GM12878 (cell line): ENCODE results near the gene DNAAF5. TPM values are rescaled to one million over a fixed set of nuclear protein-coding genes. Genes with fewer than 3 reads are reported as not detected.

Experiments used
- ATAC-seq: fragments of 200-7000 bp; cut with Tn5 transposase; 3 replicates; pipeline ENCODE4 v1.9.1; 2020; ENCODE audit warnings: mild to moderate bottlenecking, moderate library complexity
- BruUV-seq: library from RNA; stranded (reverse); fragments of 400-500 nt; replicated peaks from 2 replicates; lab custom pipeline; 2021; lab: Mats Ljungman, UMichigan
- CTCF ChIA-PET: fragments of 300-600 bp; sonication (Branson Sonifier 250); formaldehyde crosslinking; extraction: SDS; loops from one replicate; lab custom pipeline; 2021; ENCODE audit warnings: inconsistent platforms; lab: Yijun Ruan, JAX
- POLR2A ChIA-PET: fragments of 350-600 bp; formaldehyde crosslinking; extraction: SDS; loops from one replicate; lab custom pipeline; 2021; ENCODE audit warnings: inconsistent platforms; lab: Charles Lee
- RAD21 ChIA-PET: fragments of 300-600 bp; sonication (Branson Sonifier 250); formaldehyde crosslinking; loops from one replicate; lab custom pipeline; 2023; ENCODE audit warnings: antibody characterized with exemption; ENCODE audit not compliant: unreplicated experiment; lab: Charles Lee
- SMC1A ChIA-PET: fragments of 300-600 bp; sonication (Branson Sonifier 250); formaldehyde crosslinking; loops from one replicate; lab custom pipeline; 2023; ENCODE audit not compliant: unreplicated experiment, uncharacterized antibody; lab: Charles Lee
- DNase-seq: peaks from one replicate; pipeline ENCODE4 v3.0.0-alpha.2; 2011; ENCODE audit warnings: low read depth, low spot score
- FAIRE-seq: peaks from 3 replicates; lab custom pipeline; 2011; peaks lifted over from hg19 to GRCh38; lab: Jason Lieb, UNC
- H2AFZ ChIP-seq: 2 replicates; pipeline ENCODE4 v1.6.0; 2011; ENCODE audit warnings: low read depth, low read length, control low read depth; ENCODE audit not compliant: control insufficient read depth
- H3K27ac ChIP-seq: 2 replicates; pipeline ENCODE4 v1.5.1; 2011; ENCODE audit warnings: control low read depth; ENCODE audit not compliant: control insufficient read depth, insufficient read depth
- H3K27me3 ChIP-seq, 2 experiments: replicated peaks in 1 of 2; 2 replicates each; pipeline versions ENCODE4 v1.6.0 to v1.6.1; 2011; ENCODE audit warnings: low read length in 1 of 2; ENCODE audit not compliant: control insufficient read depth in 2 of 2, insufficient read depth in 2 of 2
- H3K36me3 ChIP-seq, 2 experiments: 2 replicates each; pipeline ENCODE4 v1.5.1; 2011; ENCODE audit warnings: low read length in 1 of 2; ENCODE audit not compliant: control insufficient read depth in 2 of 2, insufficient read depth in 2 of 2
- H3K4me1 ChIP-seq: 2 replicates; pipeline ENCODE4 v1.6.1; 2011; ENCODE audit warnings: mild to moderate bottlenecking, low read length, moderate library complexity, mixed read lengths; ENCODE audit not compliant: control insufficient read depth, insufficient read depth
- H3K4me2 ChIP-seq: 2 replicates; pipeline ENCODE4 v1.6.0; 2011; ENCODE audit warnings: control low read depth; ENCODE audit not compliant: control insufficient read depth, insufficient read depth
- H3K4me3 ChIP-seq: fragments of 200-600 bp; sonication (generic); 2 replicates; pipeline ENCODE4 v1.5.1; 2016
- H3K79me2 ChIP-seq: 2 replicates; pipeline ENCODE4 v1.6.0; 2011; ENCODE audit warnings: low read length; ENCODE audit not compliant: control insufficient read depth, insufficient read depth
- H3K9ac ChIP-seq: 2 replicates; pipeline ENCODE4 v1.8.0; 2011; ENCODE audit warnings: low read length, control low read depth, mixed read lengths; ENCODE audit not compliant: control insufficient read depth, insufficient read depth
- H3K9me3 ChIP-seq: replicated peaks from 3 replicates; pipeline ENCODE4 v1.5.1; 2011; ENCODE audit warnings: mild to moderate bottlenecking, low read length; ENCODE audit not compliant: control insufficient read depth, insufficient read depth
- H4K20me1 ChIP-seq: 2 replicates; pipeline ENCODE4 v1.6.0; 2011; ENCODE audit not compliant: control insufficient read depth, insufficient read depth
- BHLHE40 ChIP-seq, 2 experiments: fragments of 450-650 bp in 1 of 2; IDR thresholded peaks; 2 replicates each; pipeline ENCODE4 v1.6.1; 2011 to 2017; ENCODE audit warnings: low read depth in 2 of 2, borderline replicate concordance in 1 of 2, improper control_type of control experiment in 1 of 2, low read length in 1 of 2, mild to moderate bottlenecking in 1 of 2
- CREB1 ChIP-seq: IDR thresholded peaks from 2 replicates; pipeline ENCODE4 v1.6.1; 2012; ENCODE audit warnings: low read depth, mild to moderate bottlenecking, inconsistent platforms
- EGR1 ChIP-seq, 2 experiments: IDR thresholded peaks; 1 replicate in 1 of 2; 2 replicates in 1 of 2; pipeline ENCODE4 v1.6.1; 2011 to 2012; ENCODE audit warnings: low read depth in 2 of 2, low read length in 2 of 2, borderline replicate concordance in 1 of 2, mild to moderate bottlenecking in 1 of 2, moderate library complexity in 1 of 2
- ETV6 ChIP-seq, 2 experiments: fragments of 450-650 bp in 1 of 2; IDR thresholded peaks in 1 of 2; conservative IDR thresholded peaks in 1 of 2; 2 replicates each; pipeline ENCODE4 v1.6.1; 2014; ENCODE audit warnings: antibody characterized with exemption in 1 of 2, borderline replicate concordance in 1 of 2, low read depth in 1 of 2, mild to moderate bottlenecking in 1 of 2, moderate library complexity in 1 of 2
- FOXM1 ChIP-seq: IDR thresholded peaks from 2 replicates; pipeline ENCODE4 v1.6.1; 2012; ENCODE audit warnings: low read depth, mild to moderate bottlenecking, inconsistent platforms, low read length, moderate library complexity
- HDGF ChIP-seq: fragments of 450-650 bp; IDR thresholded peaks from 2 replicates; pipeline ENCODE4 v1.6.1; 2016; ENCODE audit warnings: antibody characterized with exemption
- IRF3 ChIP-seq: fragments of 450-650 bp; IDR thresholded peaks from 2 replicates; pipeline ENCODE4 v1.6.1; 2014; ENCODE audit warnings: mild to moderate bottlenecking
- MTA2 ChIP-seq: fragments of 450-650 bp; IDR thresholded peaks from 2 replicates; pipeline ENCODE4 v1.6.1; 2016; ENCODE audit warnings: low read depth, mild to moderate bottlenecking, moderate library complexity
- PAX5 ChIP-seq: IDR thresholded peaks from 2 replicates; pipeline ENCODE4 v1.6.1; 2011; ENCODE audit warnings: low read depth, low read length, borderline replicate concordance
- PML ChIP-seq: IDR thresholded peaks from 2 replicates; pipeline ENCODE4 v1.6.1; 2012; ENCODE audit warnings: low read length, inconsistent platforms
- POLR2A ChIP-seq: IDR thresholded peaks from 2 replicates; pipeline ENCODE4 v1.6.1; 2011; ENCODE audit warnings: low read depth, mild to moderate bottlenecking, low read length
- RAD21 ChIP-seq: IDR thresholded peaks from 2 replicates; pipeline ENCODE4 v1.6.1; 2011; ENCODE audit warnings: mild to moderate bottlenecking, low read depth, low read length, moderate library complexity; ENCODE audit not compliant: insufficient read depth
- RFX5 ChIP-seq: IDR thresholded peaks from 2 replicates; pipeline ENCODE4 v1.6.1; 2011; ENCODE audit warnings: low read depth, low read length, improper control_type of control experiment
- RUNX3 ChIP-seq: IDR thresholded peaks from 2 replicates; pipeline ENCODE4 v1.6.1; 2012; ENCODE audit warnings: low read length, inconsistent platforms
- SRF ChIP-seq, 2 experiments: IDR thresholded peaks; 2 replicates each; pipeline ENCODE4 v1.6.1; 2011; ENCODE audit warnings: low read depth in 2 of 2, low read length in 2 of 2, mild to moderate bottlenecking in 1 of 2, moderate library complexity in 1 of 2
- SUPT20H ChIP-seq: IDR thresholded peaks from 2 replicates; pipeline ENCODE4 v1.6.1; 2011; ENCODE audit warnings: low read depth, mild to moderate bottlenecking, low read length, moderate library complexity, borderline replicate concordance; ENCODE audit not compliant: control insufficient read depth
- TCF7 ChIP-seq: IDR thresholded peaks from 2 replicates; pipeline ENCODE4 v1.6.1; 2014; ENCODE audit warnings: antibody characterized with exemption, borderline replicate concordance
- ZNF207 ChIP-seq: fragments of 450-650 bp; IDR thresholded peaks from 2 replicates; pipeline ENCODE4 v1.6.1; 2014; ENCODE audit warnings: antibody characterized with exemption, mild to moderate bottlenecking, borderline replicate concordance
- WGBS: methylation state at CpG from one replicate; pipeline ENCODE4 v1.1.6; 2016; ENCODE audit warnings: low lambda C conversion rate; ENCODE audit not compliant: insufficient replicate concordance, insufficient coverage; ENCODE audit errors: missing lambda C conversion rate; 5-methylcytosine and 5-hydroxymethylcytosine counted together
- in situ Hi-C: fragments of 300-500 bp; cut with MboI; formaldehyde crosslinking; loops from 9 replicates; pipeline ENCODE4 v1.14.3; 2018; ENCODE audit warnings: mixed read lengths
- intact Hi-C: fragments of 100-400 bp; cut with micrococcal nuclease; formaldehyde crosslinking; loops from one replicate; pipeline ENCODE4 v1.14.2; 2022; ENCODE audit not compliant: unreplicated experiment
- polyA plus RNA-seq, 11 experiments: library from polyadenylated mRNA; depleted of rRNA in 4 of 11; unstranded in 6 of 11; stranded (reverse) in 5 of 11; fragments of >200 nt; fragmentation: Nextera tagmentation in 4 of 11; fragmentation: Illumina TruSeq in 1 of 11; extraction: Ambion mirVana in 4 of 11; extraction: Trizol in 1 of 11; gene quantifications; 1 replicate in 1 of 11; 2 replicates in 10 of 11; pipeline versions ENCODE4 v1.2.1 to v1.2.3, GENCODE V29; 2011 to 2016; ENCODE audit warnings: inconsistent platforms in 2 of 11, missing spikeins in 2 of 11, low read depth in 1 of 11
- total RNA-seq, 4 experiments: library from RNA; depleted of rRNA in 3 of 4; stranded (reverse); fragments of >200 nt in 3 of 4; fragmentation: Illumina TruSeq in 1 of 4; extraction: Trizol in 1 of 4; gene quantifications; 2 replicates each; pipeline versions ENCODE4 v1.2.1 to v1.2.3, GENCODE V29; 2013 to 2021

Gene DNAAF5
- total and polyA plus RNA-seq, 10 of the 15 experiments (the other 5 are each of a cell fraction or from before 2014, with no cell fraction given) = 1.8 to 38.3 (median 9.2) TPM

- no peak overlapping the region for H3K27ac ChIP-seq
- intact Hi-C loops (no loop called here), in situ Hi-C loops (no loop called here)
- BruUV-seq = TSS peak; percentile 32
- no peak overlapping the region for H3K9ac ChIP-seq
- ChIA-PET SMC1A (no interaction called here), RAD21 (no interaction called here), POLR2A (interaction anchor here (0.6 kb wide), 1 partner anchor 365 kb away, joined by 4 read pairs; no protein-coding TSS in a partner anchor), CTCF (interaction anchor here (1.1 kb wide), 1 partner anchor 39 kb away, joined by 4 read pairs; no protein-coding TSS in a partner anchor)
- TF ChIP-seq MTA2 = no peak
- TF ChIP-seq EGR1 (IDR thresholded peaks at IDR 0.05; ENCODE audit: borderline replicate concordance in 1 of 2, low read depth in 2 of 2, low read length in 2 of 2) = no peak
- TF ChIP-seq PML = no peak
- no peak for TF ChIP-seq RAD21
- TF ChIP-seq RFX5 = no peak
- peaks cover 4 to 11% of the 10 kb centered on the region in 2 experiments; a peak in 3 of 4 replicates for H3K36me3 ChIP-seq
- 100% methylated on average over 12 of the region's 12 CpGs for WGBS
- no peak overlapping the region for H3K4me3 ChIP-seq
- ATAC-seq (no peak), DNase-seq (no peak), FAIRE-seq (no peak)
- H3K9me3 ChIP-seq = no peaks in the 10 kb centered on the region
- H3K79me2 ChIP-seq = peaks cover 43% of the 10 kb centered on the region
- H3K4me1 ChIP-seq = peaks cover 27% of the 10 kb centered on the region
- no peaks in the 10 kb centered on the region; the same call in 1 of the 2 replicates for H4K20me1 ChIP-seq
- no peak overlapping the region for H2AFZ ChIP-seq
- H3K27me3 ChIP-seq = no peaks in the 10 kb centered on the region
- no peak overlapping the region for H3K4me2 ChIP-seq
Observed at GRCh38 chr7:834277-834676, 107.8 kb downstream of the DNAAF5 start.

GRCh38 chr7:835021-835420, 108.5 kb downstream of the DNAAF5 start:
- no peaks in the 10 kb centered on the region for H3K27me3 ChIP-seq
- POLR2A ChIA-PET = interaction anchor here (0.6 kb wide), 1 partner anchor 364 kb away, joined by 4 read pairs; no protein-coding TSS in a partner anchor
- H3K4me2 ChIP-seq = no peak overlapping the region
- H3K79me2 ChIP-seq = peaks cover 41% of the 10 kb centered on the region
- CTCF ChIA-PET = no interaction called here
- SMC1A ChIA-PET = no interaction called here
- H3K4me3 ChIP-seq = no peak overlapping the region
- no peak for DNase-seq
- no peak overlapping the region for H2AFZ ChIP-seq
- BruUV-seq = no TSS peak
- no peak for ATAC-seq
- RAD21 ChIA-PET = no interaction called here
- no peaks in the 10 kb centered on the region; the same call in 1 of the 2 replicates for H4K20me1 ChIP-seq
- WGBS = 93% methylated on average over 12 of the region's 12 CpGs
- no peak for FAIRE-seq
- H3K4me1 ChIP-seq = peaks cover 25% of the 10 kb centered on the region
- H3K9ac ChIP-seq = no peak overlapping the region
- intact Hi-C loops (no loop called here), in situ Hi-C loops (no loop called here)
- no peaks in the 10 kb centered on the region for H3K9me3 ChIP-seq
- H3K27ac ChIP-seq = no peak overlapping the region
- peaks cover 4 to 13% of the 10 kb centered on the region in 2 experiments; a peak in 3 of 4 replicates for H3K36me3 ChIP-seq
- TF ChIP-seq PAX5 (no peak), TCF7 (no peak), IRF3 (no peak), BHLHE40 (IDR thresholded peaks at IDR 0.05; ENCODE audit: borderline replicate concordance in 1 of 2, low read depth in 2 of 2, low read length in 1 of 2) (no peak), ETV6 (conservative IDR thresholded peaks at IDR 0.05 in 1 of 2, IDR thresholded peaks at IDR 0.05 in 1 of 2; ENCODE audit: borderline replicate concordance in 1 of 2, low read depth in 1 of 2) (no peak), ZNF207 (no peak), CREB1 (no peak), FOXM1 (no peak), POLR2A (no peak), RUNX3 (no peak), SRF (IDR thresholded peaks at IDR 0.05; ENCODE audit: low read depth in 2 of 2, low read length in 2 of 2) (no peak), HDGF (no peak), SUPT20H (no peak)
